Measurements from ENCODE around the gene SLC16A13.
"Not testable (repeated sequence)": the region's sequence is repeated elsewhere in the genome, so short reads cannot be mapped to it uniquely, and the experiment has no call there.

GRCh38 chr17:7089570-7089969, 53.8 kb downstream of the SLC16A13 start:
- not testable (repeated sequence) for TF ChIP-seq CTCF, POLR2A (IDR thresholded peaks at IDR 0.05)

All from uterus (tissue), 2 donors.